Endothelial cell (in vitro differentiated cells): ENCODE data around the gene TEX35. TPM values are rescaled to one million over a fixed set of nuclear protein-coding genes. Genes with fewer than 3 reads are reported as not detected.
"Not testable (repeated sequence)": the region's sequence is repeated elsewhere in the genome, so short reads cannot be mapped to it uniquely, and the experiment has no call there.

ENCODE experiments used
- DNase-seq: peaks from one replicate; pipeline ENCODE4 v3.0.0; 2021; ENCODE audit warnings: low spot score
- H3K27ac Mint-ChIP-seq: one replicate; pipeline ENCODE4 v1.8.0; 2021; ENCODE audit warnings: mixed read lengths, inconsistent platforms; ENCODE audit not compliant: unreplicated experiment
- H3K27me3 Mint-ChIP-seq: one replicate; pipeline ENCODE4 v1.8.0; 2021; ENCODE audit warnings: mild to moderate bottlenecking, moderate library complexity, mixed read lengths, inconsistent platforms; ENCODE audit not compliant: unreplicated experiment
- H3K36me3 Mint-ChIP-seq: one replicate; pipeline ENCODE4 v1.8.0; 2021; ENCODE audit warnings: mild to moderate bottlenecking, low read depth, mixed read lengths, inconsistent platforms; ENCODE audit not compliant: unreplicated experiment
- H3K4me1 Mint-ChIP-seq: one replicate; pipeline ENCODE4 v1.8.0; 2021; ENCODE audit warnings: mild to moderate bottlenecking, mixed read lengths, inconsistent platforms; ENCODE audit not compliant: unreplicated experiment
- H3K4me3 Mint-ChIP-seq: one replicate; pipeline ENCODE4 v1.8.0; 2021; ENCODE audit warnings: mild to moderate bottlenecking, mixed read lengths, inconsistent platforms; ENCODE audit not compliant: unreplicated experiment
- H3K9me3 Mint-ChIP-seq: one replicate; pipeline ENCODE4 v1.8.0; 2021; ENCODE audit warnings: mixed read lengths, inconsistent platforms; ENCODE audit not compliant: unreplicated experiment
- CTCF ChIP-seq: fragments of 200-600 bp; sonication (generic); IDR thresholded peaks from one replicate; pipeline ENCODE4 v1.5.0; 2021; ENCODE audit warnings: antibody characterized with exemption; ENCODE audit not compliant: unreplicated experiment
- total RNA-seq: library from RNA; stranded (reverse); fragmentation: NEBNext Ultra II Directional; extraction: Animal tissue kit (Norgen Biotek cat#: 25700); gene quantifications from one replicate; pipeline ENCODE4 v1.2.1, GENCODE V29; 2021; ENCODE audit not compliant: unreplicated experiment

TEX35 gene
- total RNA-seq, 1 donor from 2014 or later: not detected

- TF ChIP-seq CTCF: peak; percentile 90
- peak; percentile 86 for DNase-seq
- Mint-ChIP-seq H3K4me3 (no peak overlapping the region), H3K9me3 (no peaks in the 10 kb centered on the region), H3K27ac (no peak overlapping the region), H3K36me3 (no peaks in the 10 kb centered on the region), H3K4me1 (peaks cover 25% of the 10 kb centered on the region), H3K27me3 (peaks cover 6% of the 10 kb centered on the region)
These were observed 11.1 kb upstream of the TEX35 start for GRCh38 chr1:178501705-178502329.

GRCh38 chr1:178502330-178502714, 10.6 kb upstream of the TEX35 start:
- Mint-ChIP-seq H3K27ac (no peak overlapping the region), H3K36me3 (no peaks in the 10 kb centered on the region), H3K9me3 (no peaks in the 10 kb centered on the region), H3K4me1 (peaks cover 25% of the 10 kb centered on the region), H3K4me3 (no peak overlapping the region), H3K27me3 (peaks cover 6% of the 10 kb centered on the region)
- TF ChIP-seq CTCF: no peak
- DNase-seq: no peak

DNA sequence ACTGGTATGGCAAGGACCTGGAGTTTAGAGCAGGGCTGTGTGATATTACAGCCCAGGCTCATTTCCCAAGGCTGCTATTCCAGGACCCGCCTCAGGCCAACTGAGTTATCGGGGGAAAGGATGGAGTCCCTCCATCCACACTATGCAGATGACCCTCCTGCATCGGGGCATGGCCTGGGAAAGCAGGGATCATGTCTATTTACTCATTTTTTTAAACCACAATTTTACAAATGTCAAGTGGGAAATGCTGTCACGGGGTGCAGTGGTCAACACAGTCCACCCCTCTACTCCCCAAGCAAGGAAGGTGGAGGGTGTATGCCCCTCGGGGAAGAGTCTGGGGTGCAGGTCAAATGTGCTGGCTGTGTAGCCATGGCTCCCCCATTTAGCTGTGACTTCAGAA, 10.1 kb upstream of the TEX35 start:
- Mint-ChIP-seq H3K27me3 (peaks cover 4% of the 10 kb centered on the region), H3K4me1 (peaks cover 25% of the 10 kb centered on the region), H3K4me3 (no peak overlapping the region), H3K36me3 (no peaks in the 10 kb centered on the region), H3K27ac (no peak overlapping the region), H3K9me3 (no peaks in the 10 kb centered on the region)
- TF ChIP-seq CTCF: no peak
- DNase-seq: no peak

DNA sequence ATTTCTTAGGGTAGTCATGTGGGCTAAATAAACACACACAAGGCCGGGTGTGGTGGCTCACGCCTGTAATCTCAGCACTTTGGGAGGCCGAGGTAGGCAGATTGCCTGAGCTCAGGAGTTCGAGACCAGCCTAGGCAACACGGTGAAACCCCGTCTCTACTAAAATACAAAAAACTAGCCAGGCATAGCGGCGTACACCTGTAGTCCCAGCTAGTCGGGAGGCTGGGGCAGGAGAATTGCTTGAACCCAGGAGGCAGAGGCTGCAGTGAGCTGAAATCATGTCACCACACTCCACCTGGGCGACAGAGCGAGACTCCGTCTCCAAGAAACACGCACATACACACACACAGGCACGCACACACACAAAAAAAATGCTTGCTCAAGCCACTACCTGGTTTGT, 9.6 kb upstream of the TEX35 start:
- peaks cover 25% of the 10 kb centered on the region for H3K4me1 Mint-ChIP-seq
- H3K27ac Mint-ChIP-seq, H3K27me3 Mint-ChIP-seq, H3K36me3 Mint-ChIP-seq, H3K4me3 Mint-ChIP-seq, DNase-seq, H3K9me3 Mint-ChIP-seq: not testable (repeated sequence)

DNA sequence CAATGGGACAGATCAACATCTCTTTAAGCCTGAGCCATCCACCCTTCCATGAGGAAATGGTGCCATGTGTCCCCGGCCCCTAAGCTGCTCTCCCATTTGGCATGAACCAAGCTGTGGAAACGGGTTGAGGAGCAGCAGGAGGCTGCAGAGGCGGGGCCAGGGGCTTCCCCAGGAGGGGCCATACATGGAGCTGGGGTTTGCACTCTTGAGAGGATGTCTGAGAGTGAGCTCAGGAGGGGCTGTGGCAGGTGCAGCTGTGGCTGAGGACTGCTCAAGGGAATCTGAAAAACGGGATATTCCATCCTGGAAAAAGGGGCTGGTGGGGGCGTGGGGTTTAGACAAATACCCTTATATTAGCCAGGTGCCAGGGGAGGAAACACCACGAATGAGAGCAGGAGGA, 9.1 kb upstream of the TEX35 start:
- no peaks in the 10 kb centered on the region for H3K36me3 Mint-ChIP-seq
- peak overlapping the region; percentile 61 for H3K27ac Mint-ChIP-seq
- DNase-seq: no peak
- H3K27me3 Mint-ChIP-seq: peaks cover 4% of the 10 kb centered on the region
- H3K4me1 Mint-ChIP-seq: peaks cover 25% of the 10 kb centered on the region
- no peak overlapping the region for H3K4me3 Mint-ChIP-seq
- no peak for TF ChIP-seq CTCF
- no peaks in the 10 kb centered on the region for H3K9me3 Mint-ChIP-seq

DNA sequence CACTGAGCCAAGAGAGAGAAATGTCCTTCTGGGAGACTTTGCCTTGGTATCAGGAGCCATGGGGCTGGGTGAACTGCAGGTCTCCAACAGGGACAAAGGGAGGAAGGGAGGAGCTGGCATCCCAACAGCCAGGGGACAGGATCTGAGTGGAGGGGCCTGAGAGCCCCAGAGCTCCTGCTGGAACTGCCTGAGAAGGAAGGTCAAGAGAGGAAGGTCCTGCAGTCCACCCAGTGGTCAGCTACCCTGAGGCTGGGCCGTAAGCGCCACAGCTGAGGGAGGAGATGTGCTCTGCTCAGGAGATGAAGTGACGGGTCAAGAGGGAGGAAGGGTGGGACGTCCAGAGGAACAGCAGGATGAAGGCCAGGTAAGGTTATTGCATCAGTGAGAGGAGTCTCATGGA, 8.6 kb upstream of the TEX35 start:
- DNase-seq: no peak
- Mint-ChIP-seq H3K4me3 (no peak overlapping the region), H3K27me3 (peaks cover 4% of the 10 kb centered on the region), H3K4me1 (peaks cover 25% of the 10 kb centered on the region), H3K9me3 (no peaks in the 10 kb centered on the region), H3K27ac (peak overlapping the region; percentile 61), H3K36me3 (no peaks in the 10 kb centered on the region)
- TF ChIP-seq CTCF: no peak
